HUES48 (cell line): ENCODE data around the gene PPP3CA.
"Not testable (repeated sequence)": the region's sequence is repeated elsewhere in the genome, so short reads cannot be mapped to it uniquely, and the experiment has no call there.

Experiments used
- H3K27ac ChIP-seq: one replicate; pipeline ENCODE4 v1.7.0; 2013; ENCODE audit warnings: low read depth, low read length, inconsistent platforms
- H3K27me3 ChIP-seq: 2 replicates; pipeline ENCODE4 v1.6.1; 2013; ENCODE audit warnings: mild to moderate bottlenecking, low read length; ENCODE audit not compliant: control insufficient read depth, insufficient read depth
- H3K36me3 ChIP-seq: 2 replicates; pipeline ENCODE4 v1.6.1; 2013; ENCODE audit warnings: low read length; ENCODE audit not compliant: control insufficient read depth, insufficient read depth
- H3K4me1 ChIP-seq: 2 replicates; pipeline ENCODE4 v1.6.1; 2013; ENCODE audit warnings: mild to moderate bottlenecking, low read length; ENCODE audit not compliant: control insufficient read depth, insufficient read depth
- H3K4me3 ChIP-seq: 2 replicates; pipeline ENCODE4 v1.5.1; 2013; ENCODE audit warnings: mild to moderate bottlenecking, low read depth, low read length
- H3K9ac ChIP-seq: 2 replicates; pipeline ENCODE4 v1.6.1; 2013; ENCODE audit warnings: mild to moderate bottlenecking, low read depth, low read length, moderate library complexity
- H3K9me3 ChIP-seq: 2 replicates; pipeline ENCODE4 v1.6.1; 2013; ENCODE audit warnings: low read length; ENCODE audit not compliant: control insufficient read depth, insufficient read depth

The PPP3CA gene

GRCh38 chr4:101253121-101253520 is 94.2 kb downstream of the PPP3CA start:
- Histone ChIP-seq H3K9me3 (no peaks in the 10 kb centered on the region), H3K27ac (no peak overlapping the region), H3K36me3 (no peaks in the 10 kb centered on the region), H3K4me1 (peaks cover 14% of the 10 kb centered on the region), H3K4me3 (no peak overlapping the region), H3K9ac (no peak overlapping the region), H3K27me3 (no peaks in the 10 kb centered on the region)

DNA sequence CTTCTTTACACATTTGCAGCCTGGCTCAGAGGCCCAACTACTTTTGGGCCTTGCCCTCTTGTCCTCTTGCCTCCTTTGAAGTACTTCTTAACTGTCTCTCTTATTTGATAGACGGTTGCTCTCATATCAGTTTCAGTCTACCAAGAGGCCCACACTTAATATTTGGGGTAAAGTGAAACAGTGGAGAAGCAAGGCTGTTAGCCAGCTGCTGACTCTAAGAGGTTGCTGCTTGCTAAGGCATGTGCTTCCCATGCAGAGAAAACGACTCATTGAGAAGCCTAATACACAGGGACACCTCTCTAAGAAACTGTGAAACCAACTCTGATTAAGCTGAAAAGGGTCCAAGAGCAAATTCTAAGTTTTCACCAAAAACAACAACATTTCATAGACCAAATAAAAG is 94.6 kb downstream of the PPP3CA start:
- Histone ChIP-seq H3K9ac (no peak overlapping the region), H3K27ac (no peak overlapping the region), H3K4me1 (peaks cover 14% of the 10 kb centered on the region), H3K4me3 (no peak overlapping the region), H3K27me3 (no peaks in the 10 kb centered on the region), H3K36me3 (no peaks in the 10 kb centered on the region), H3K9me3 (no peaks in the 10 kb centered on the region)

GRCh38 chr4:101251261-101251660 is 96.1 kb downstream of the PPP3CA start:
- no peak overlapping the region for H3K27ac ChIP-seq
- H3K36me3 ChIP-seq = no peaks in the 10 kb centered on the region
- no peak overlapping the region for H3K4me3 ChIP-seq
- no peak overlapping the region for H3K9ac ChIP-seq
- peaks cover 7% of the 10 kb centered on the region for H3K4me1 ChIP-seq
- H3K27me3 ChIP-seq = no peaks in the 10 kb centered on the region
- no peaks in the 10 kb centered on the region for H3K9me3 ChIP-seq

GRCh38 chr4:101244349-101244748 is 103.0 kb downstream of the PPP3CA start:
- Histone ChIP-seq H3K9me3 (no peaks in the 10 kb centered on the region), H3K36me3 (no peaks in the 10 kb centered on the region), H3K9ac (no peak overlapping the region), H3K4me3 (no peak overlapping the region), H3K27me3 (no peaks in the 10 kb centered on the region), H3K27ac (no peak overlapping the region), H3K4me1 (peaks cover 19% of the 10 kb centered on the region)

DNA sequence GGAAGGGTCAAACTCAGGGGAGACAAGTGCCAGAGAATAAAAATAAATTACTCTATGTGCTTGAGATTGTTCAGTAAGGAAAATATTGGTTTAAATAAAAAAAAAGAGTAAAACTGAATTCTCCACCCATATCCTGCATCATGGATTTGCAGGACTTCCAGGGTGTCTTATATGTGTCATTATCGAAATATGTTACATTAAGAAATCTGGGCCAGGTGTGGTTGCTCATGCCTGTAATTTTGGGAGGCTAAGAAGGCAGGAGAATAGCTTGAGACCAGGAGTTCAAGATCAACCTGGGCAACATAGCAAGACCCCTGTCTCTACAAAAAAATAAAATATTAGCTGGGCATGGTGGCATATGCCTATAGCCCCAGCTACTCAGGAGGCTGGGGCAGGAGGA is 104.9 kb downstream of the PPP3CA start:
- H3K4me3 ChIP-seq = no peak overlapping the region
- H3K27ac ChIP-seq = no peak overlapping the region
- H3K9me3 ChIP-seq = no peaks in the 10 kb centered on the region
- no peak overlapping the region for H3K9ac ChIP-seq
- H3K4me1 ChIP-seq = peaks cover 27% of the 10 kb centered on the region
- H3K27me3 ChIP-seq = no peaks in the 10 kb centered on the region
- H3K36me3 ChIP-seq = no peaks in the 10 kb centered on the region

GRCh38 chr4:101240099-101240498 is 107.2 kb downstream of the PPP3CA start:
- no peak overlapping the region for H3K4me3 ChIP-seq
- peaks cover 24% of the 10 kb centered on the region for H3K4me1 ChIP-seq
- H3K9ac ChIP-seq = no peak overlapping the region
- H3K36me3 ChIP-seq = no peaks in the 10 kb centered on the region
- no peaks in the 10 kb centered on the region for H3K27me3 ChIP-seq
- no peaks in the 10 kb centered on the region for H3K9me3 ChIP-seq
- H3K27ac ChIP-seq = no peak overlapping the region

GRCh38 chr4:101239665-101240064 is 107.7 kb downstream of the PPP3CA start:
- Histone ChIP-seq H3K36me3 (no peaks in the 10 kb centered on the region), H3K4me1 (peaks cover 20% of the 10 kb centered on the region), H3K27me3 (no peaks in the 10 kb centered on the region), H3K27ac (no peak overlapping the region), H3K9me3 (no peaks in the 10 kb centered on the region), H3K4me3 (no peak overlapping the region), H3K9ac (no peak overlapping the region)

- Histone ChIP-seq H3K9ac (no peak overlapping the region), H3K4me3 (no peak overlapping the region), H3K9me3 (no peaks in the 10 kb centered on the region), H3K27ac (no peak overlapping the region), H3K27me3 (no peaks in the 10 kb centered on the region), H3K36me3 (no peaks in the 10 kb centered on the region), H3K4me1 (peaks cover 11% of the 10 kb centered on the region; the same call in 1 of the 2 replicates)
Observed at GRCh38 chr4:101238706-101239105, 108.6 kb downstream of the PPP3CA start.

GRCh38 chr4:101237773-101238172 is 109.6 kb downstream of the PPP3CA start:
- no peaks in the 10 kb centered on the region for H3K36me3 ChIP-seq
- H3K27ac ChIP-seq = no peak overlapping the region
- no peaks in the 10 kb centered on the region for H3K9me3 ChIP-seq
- no peak overlapping the region for H3K9ac ChIP-seq
- peaks cover 18% of the 10 kb centered on the region; the same call in 1 of the 2 replicates for H3K4me1 ChIP-seq
- H3K4me3 ChIP-seq = no peak overlapping the region
- H3K27me3 ChIP-seq = no peaks in the 10 kb centered on the region

DNA sequence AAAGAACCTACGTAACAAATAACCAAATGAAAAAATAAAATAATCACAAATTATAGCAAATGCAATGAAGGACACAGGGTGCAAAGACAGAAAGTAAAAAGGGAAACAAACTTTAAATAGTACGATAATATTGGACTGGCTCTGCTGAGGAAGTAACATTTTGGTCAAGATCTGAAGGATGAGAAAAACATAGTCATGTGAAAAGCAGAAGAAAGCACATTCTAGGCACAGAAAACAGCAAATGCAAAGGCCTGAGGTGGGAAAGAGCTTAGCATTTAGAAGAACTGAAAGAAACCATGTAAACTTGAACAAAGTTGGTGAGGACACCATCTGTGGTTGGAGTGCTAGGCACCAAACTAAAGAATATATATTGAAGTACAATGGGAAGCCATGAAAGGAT is 111.2 kb downstream of the PPP3CA start:
- Histone ChIP-seq H3K4me3 (no peak overlapping the region), H3K36me3 (no peaks in the 10 kb centered on the region), H3K27me3 (no peaks in the 10 kb centered on the region), H3K4me1 (peaks cover 23% of the 10 kb centered on the region; the same call in 1 of the 2 replicates), H3K9me3 (no peaks in the 10 kb centered on the region), H3K9ac (no peak overlapping the region), H3K27ac (no peak overlapping the region)

GRCh38 chr4:101234141-101234540 is 113.2 kb downstream of the PPP3CA start:
- not testable (repeated sequence) for H3K36me3 ChIP-seq, H3K27me3 ChIP-seq, H3K9me3 ChIP-seq

More at GRCh38 chr4:101234141-101234540, 113.2 kb downstream of the PPP3CA start:
- H3K27ac ChIP-seq, H3K9ac ChIP-seq, H3K4me3 ChIP-seq: not testable (repeated sequence)
- peaks cover 17% of the 10 kb centered on the region; the same call in 1 of the 2 replicates for H3K4me1 ChIP-seq
